Lower lobe of right lung (tissue), 2 donors: ENCODE measurements around the gene HP1BP3. TPM values are rescaled to one million over a fixed set of nuclear protein-coding genes. Genes with fewer than 3 reads are reported as not detected.

Experiments
- ATAC-seq, 2 donors: fragments of 200-7000 bp; cut with Tn5 transposase; one replicate each; pipeline ENCODE4 v1.9.1; 2020 to 2022; ENCODE audit warnings: mild to moderate bottlenecking in 2 of 2, moderate library complexity in 2 of 2
- DNase-seq: peaks from one replicate; pipeline ENCODE4 v3.0.0-alpha.2; 2020
- H3K27ac ChIP-seq: fragments of 200-600 bp; one replicate; pipeline ENCODE4 v1.8.0; 2022
- H3K27me3 ChIP-seq: fragments of 200-600 bp; one replicate; pipeline ENCODE4 v1.8.0; 2022; ENCODE audit warnings: low read depth
- H3K36me3 ChIP-seq: fragments of 200-600 bp; one replicate; pipeline ENCODE4 v1.8.0; 2022; ENCODE audit warnings: mild to moderate bottlenecking
- H3K4me1 ChIP-seq: fragments of 200-600 bp; one replicate; pipeline ENCODE4 v1.8.0; 2022
- H3K4me3 ChIP-seq: fragments of 200-600 bp; one replicate; pipeline ENCODE4 v1.8.0; 2022; ENCODE audit warnings: mild to moderate bottlenecking
- H3K9me3 ChIP-seq: fragments of 200-600 bp; one replicate; pipeline ENCODE4 v1.8.0; 2022
- CTCF ChIP-seq: fragments of 200-600 bp; IDR thresholded peaks from one replicate; pipeline ENCODE4 v1.8.0; 2022; ENCODE audit warnings: antibody characterized with exemption, mild to moderate bottlenecking
- intact Hi-C: fragments of 100-400 bp; cut with DNase I; formaldehyde crosslinking; loops from one replicate; pipeline ENCODE4 v1.11.0; 2022
- total RNA-seq: library from RNA; stranded (reverse); fragmentation: NEBNext Ultra II Directional; extraction: Animal tissue kit (Norgen Biotek cat#: 25700); gene quantifications from one replicate; pipeline ENCODE4 v1.2.1, GENCODE V29; 2021
- donor health status: DM: no; HTN: yes; CAD: no; lungs with severe emphysema.

HP1BP3 gene
- total RNA-seq, 1 donor from 2014 or later = 253 TPM

GRCh38 chr1:20740781-20741180 is 46.3 kb downstream of the HP1BP3 start:
- ATAC-seq (no peak), DNase-seq (no peak)
- Histone ChIP-seq H3K27me3 (no peaks in the 10 kb centered on the region), H3K9me3 (no peaks in the 10 kb centered on the region), H3K4me1 (no peaks in the 10 kb centered on the region), H3K27ac (no peak overlapping the region), H3K4me3 (no peak overlapping the region), H3K36me3 (peaks cover 64% of the 10 kb centered on the region)
- intact Hi-C loops = no loop called here
- TF ChIP-seq CTCF = no peak

- Histone ChIP-seq H3K4me3 (no peak overlapping the region), H3K27me3 (no peaks in the 10 kb centered on the region), H3K27ac (no peak overlapping the region), H3K36me3 (peaks cover 48% of the 10 kb centered on the region), H3K9me3 (no peaks in the 10 kb centered on the region), H3K4me1 (no peaks in the 10 kb centered on the region)
- intact Hi-C loops = no loop called here
- ATAC-seq (no peak), DNase-seq (no peak)
- TF ChIP-seq CTCF = no peak
Observed at GRCh38 chr1:20739225-20739624, 47.9 kb downstream of the HP1BP3 start.

GRCh38 chr1:20735581-20736111 is 51.5 kb downstream of the HP1BP3 start:
- no peak for ATAC-seq
- Histone ChIP-seq H3K27ac (no peak overlapping the region), H3K36me3 (peaks cover 13% of the 10 kb centered on the region), H3K4me1 (peaks cover 27% of the 10 kb centered on the region), H3K9me3 (no peaks in the 10 kb centered on the region), H3K27me3 (peaks cover 22% of the 10 kb centered on the region), H3K4me3 (no peak overlapping the region)
- intact Hi-C loops = no loop called here
- DNase-seq = no peak
- TF ChIP-seq CTCF = no peak

GRCh38 chr1:20733360-20733975 is 53.6 kb downstream of the HP1BP3 start:
- Histone ChIP-seq H3K9me3 (no peaks in the 10 kb centered on the region), H3K4me3 (peak overlapping the region; percentile 70), H3K27ac (peak overlapping the region; percentile 56), H3K4me1 (peaks cover 27% of the 10 kb centered on the region), H3K27me3 (peaks cover 44% of the 10 kb centered on the region), H3K36me3 (peaks cover 5% of the 10 kb centered on the region)
- TF ChIP-seq CTCF = no peak
- DNase-seq = no peak
- intact Hi-C loops = no loop called here
- ATAC-seq = peak in 1 of 2 donors; percentile 31

- DNase-seq (no peak), ATAC-seq (peak; percentile 84 to 90)
- no peaks in the 10 kb centered on the region for H3K9me3 ChIP-seq
- peak; percentile 44 for TF ChIP-seq CTCF
- peaks cover 5% of the 10 kb centered on the region for H3K36me3 ChIP-seq
- peak within 1 kb of the TSS; percentile 56 for H3K27ac ChIP-seq
- peak within 1 kb of the TSS; percentile 70 for H3K4me3 ChIP-seq
- peaks cover 45% of the 10 kb centered on the region for H3K27me3 ChIP-seq
- peaks cover 27% of the 10 kb centered on the region for H3K4me1 ChIP-seq
- intact Hi-C loops = no loop called here
Observed at GRCh38 chr1:20732588-20733359, 54.3 kb downstream of the HP1BP3 start, which contains the start of gene SH2D5. Gene SH2D5, minus strand, starts transcription at chr1:20732703. Its CDS starts 4,659 bp downstream, at chr1:20728044.
